Effector memory CD4-positive, alpha-beta T cell (primary cell): ENCODE measurements around the gene SNORC.

Experiments
- DNase-seq, 3 donors: peaks; one replicate each; pipeline ENCODE4 v3.0.0-alpha.2; 2020
- H3K27ac ChIP-seq: 2 replicates; pipeline ENCODE4 v1.7.0; 2013; ENCODE audit warnings: mild to moderate bottlenecking, low read length, moderate library complexity; ENCODE audit not compliant: insufficient read depth, poor library complexity, severe bottlenecking
- H3K27me3 ChIP-seq: replicated peaks from 2 replicates; pipeline ENCODE4 v1.7.0; 2013; ENCODE audit warnings: mild to moderate bottlenecking, low read length; ENCODE audit not compliant: insufficient read depth, control insufficient read depth, poor library complexity, severe bottlenecking
- H3K36me3 ChIP-seq: 2 replicates; pipeline ENCODE4 v1.7.0; 2013; ENCODE audit warnings: mild to moderate bottlenecking, low read length, moderate library complexity; ENCODE audit not compliant: control insufficient read depth, insufficient read depth
- H3K4me1 ChIP-seq: 2 replicates; pipeline ENCODE4 v1.7.0; 2013; ENCODE audit warnings: low read length, mild to moderate bottlenecking; ENCODE audit not compliant: control insufficient read depth, insufficient read depth, poor library complexity, severe bottlenecking
- H3K4me3 ChIP-seq: 2 replicates; pipeline ENCODE4 v1.7.0; 2013; ENCODE audit warnings: low read length, low read depth, mild to moderate bottlenecking; ENCODE audit not compliant: insufficient read depth, poor library complexity, severe bottlenecking
- H3K9me3 ChIP-seq: 2 replicates; pipeline ENCODE4 v1.7.0; 2013; ENCODE audit warnings: mild to moderate bottlenecking, low read length, moderate library complexity; ENCODE audit not compliant: control insufficient read depth
- total RNA-seq, 3 donors: gene quantifications; one replicate each; lab custom pipeline; 2026; lab: John Stamatoyannopoulos, UW

The SNORC gene
- total RNA-seq: 0.39 to 0.61 (median 0.52) reads per million in 3 donors

DNA sequence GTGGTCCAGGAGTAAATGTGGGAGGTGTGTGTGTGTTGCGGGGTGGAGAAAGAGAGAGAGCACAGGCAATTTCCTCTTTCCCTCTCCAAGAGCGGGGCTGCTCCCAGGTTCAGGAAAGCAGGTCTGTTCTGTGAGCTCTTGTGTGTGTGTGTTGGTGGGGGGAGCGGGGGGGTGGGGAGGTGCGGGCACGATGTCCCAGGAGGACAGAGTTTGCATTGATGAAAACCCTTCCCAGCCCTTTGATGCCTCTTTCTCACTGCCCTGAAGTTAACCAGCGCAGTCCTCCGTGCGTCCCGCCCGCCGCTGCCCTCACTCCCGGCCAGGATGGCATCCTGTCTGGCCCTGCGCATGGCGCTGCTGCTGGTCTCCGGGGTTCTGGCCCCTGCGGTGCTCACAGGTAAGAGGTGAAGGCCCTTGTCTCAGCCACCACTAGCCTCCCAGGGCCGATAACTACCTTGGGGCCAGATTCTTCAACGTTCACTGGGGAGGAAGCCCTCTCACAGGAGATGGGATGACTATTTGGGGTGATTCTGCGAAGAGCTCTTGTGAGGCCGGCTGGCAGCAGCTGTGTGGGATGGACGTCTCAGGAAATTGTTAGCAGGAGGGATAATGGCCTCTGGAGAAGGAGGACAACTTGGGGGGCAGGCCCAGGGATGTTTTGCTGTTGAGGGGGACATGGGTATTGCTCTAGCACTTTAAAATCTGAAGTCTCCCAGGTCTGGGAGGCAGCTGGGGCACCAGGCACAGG is at the start of gene SNORC:
Gene SNORC (plus strand): TSS at position 247 of the 748 bp plus-strand sequence. CDS start 78 bp downstream, at position 325.
- H3K4me3 ChIP-seq: no peak within 1 kb of the TSS
- DNase-seq: no peak
- H3K36me3 ChIP-seq: no peaks in the 10 kb centered on the region

GRCh38 chr2:232829988-232830387 is 40.1 kb upstream of the SNORC start:
- Histone ChIP-seq H3K9me3 (no peaks in the 10 kb centered on the region), H3K4me1 (no peaks in the 10 kb centered on the region), H3K27ac (no peak overlapping the region), H3K36me3 (peaks cover 40% of the 10 kb centered on the region), H3K27me3 (no peaks in the 10 kb centered on the region), H3K4me3 (no peak overlapping the region)
- DNase-seq: no peak

More for the DNA sequence above, at the start of gene SNORC:
- Histone ChIP-seq H3K4me1 (no peaks in the 10 kb centered on the region), H3K27ac (no peak within 1 kb of the TSS), H3K9me3 (no peaks in the 10 kb centered on the region), H3K27me3 (peaks cover 6% of the 10 kb centered on the region)

DNA sequence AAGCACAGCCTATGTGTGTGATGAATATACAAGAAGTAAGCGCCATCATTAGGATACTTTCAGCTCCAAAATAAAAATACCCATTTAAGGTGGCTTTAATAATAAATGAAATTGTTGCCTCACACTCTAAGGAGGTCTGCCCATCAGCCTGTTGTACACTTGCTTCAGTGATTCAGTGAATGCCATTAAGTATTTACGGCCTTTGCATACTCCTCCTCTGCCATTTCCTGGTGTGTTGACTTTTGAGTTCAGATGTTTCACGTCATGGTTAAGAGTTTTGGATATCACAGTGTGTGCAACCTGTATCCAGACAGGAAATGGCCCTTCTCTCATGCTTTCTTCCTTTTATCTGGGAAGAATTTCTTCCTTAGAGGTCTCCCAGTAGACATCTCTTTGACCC is 38.6 kb upstream of the SNORC start:
- no peak for DNase-seq
- Histone ChIP-seq H3K36me3 (peaks cover 44% of the 10 kb centered on the region), H3K27me3 (no peaks in the 10 kb centered on the region), H3K4me1 (no peaks in the 10 kb centered on the region), H3K9me3 (no peaks in the 10 kb centered on the region), H3K4me3 (no peak overlapping the region), H3K27ac (no peak overlapping the region)

GRCh38 chr2:232833830-232834229 is 36.2 kb upstream of the SNORC start:
- Histone ChIP-seq H3K36me3 (peaks cover 44% of the 10 kb centered on the region), H3K27me3 (no peaks in the 10 kb centered on the region), H3K9me3 (no peaks in the 10 kb centered on the region), H3K27ac (no peak overlapping the region), H3K4me3 (no peak overlapping the region), H3K4me1 (peaks cover 14% of the 10 kb centered on the region)
- no peak for DNase-seq

DNA sequence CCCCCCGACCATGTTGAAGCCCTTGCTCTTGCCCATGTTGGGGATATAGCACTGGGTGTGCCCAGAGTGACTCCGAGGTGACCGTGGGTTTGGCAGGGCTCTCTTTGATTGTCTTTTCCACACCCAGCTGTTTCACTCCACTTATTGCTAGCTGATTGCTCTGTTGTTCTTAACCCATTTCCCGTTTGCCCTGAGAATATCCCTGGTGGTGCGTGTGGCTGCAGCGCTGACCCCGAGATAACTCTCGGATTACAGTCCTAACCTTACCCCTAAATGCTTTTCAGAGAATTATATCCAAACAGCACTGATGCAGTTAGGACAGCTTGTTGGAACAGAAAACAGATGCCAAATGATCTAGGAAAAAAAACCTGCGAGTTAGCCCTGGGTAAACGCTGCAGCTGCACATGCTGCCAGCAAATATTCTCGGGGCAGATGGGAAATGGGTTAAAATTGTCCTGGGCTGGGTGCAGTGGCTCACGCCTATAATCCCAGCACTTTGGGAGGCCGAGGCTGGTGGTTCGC is 34.3 kb upstream of the SNORC start:
- Histone ChIP-seq H3K27me3 (no peaks in the 10 kb centered on the region), H3K27ac (no peak overlapping the region), H3K9me3 (no peaks in the 10 kb centered on the region), H3K4me1 (peaks cover 18% of the 10 kb centered on the region), H3K36me3 (peaks cover 51% of the 10 kb centered on the region), H3K4me3 (no peak overlapping the region)
- DNase-seq: no peak

- H3K9me3 ChIP-seq: no peaks in the 10 kb centered on the region
- peaks cover 18% of the 10 kb centered on the region for H3K4me1 ChIP-seq
- no peak overlapping the region for H3K27ac ChIP-seq
- DNase-seq: no peak
- H3K4me3 ChIP-seq: no peak overlapping the region
- H3K36me3 ChIP-seq: peaks cover 52% of the 10 kb centered on the region
- H3K27me3 ChIP-seq: no peaks in the 10 kb centered on the region
Measured at GRCh38 chr2:232836934-232837333, 33.1 kb upstream of the SNORC start.

DNA sequence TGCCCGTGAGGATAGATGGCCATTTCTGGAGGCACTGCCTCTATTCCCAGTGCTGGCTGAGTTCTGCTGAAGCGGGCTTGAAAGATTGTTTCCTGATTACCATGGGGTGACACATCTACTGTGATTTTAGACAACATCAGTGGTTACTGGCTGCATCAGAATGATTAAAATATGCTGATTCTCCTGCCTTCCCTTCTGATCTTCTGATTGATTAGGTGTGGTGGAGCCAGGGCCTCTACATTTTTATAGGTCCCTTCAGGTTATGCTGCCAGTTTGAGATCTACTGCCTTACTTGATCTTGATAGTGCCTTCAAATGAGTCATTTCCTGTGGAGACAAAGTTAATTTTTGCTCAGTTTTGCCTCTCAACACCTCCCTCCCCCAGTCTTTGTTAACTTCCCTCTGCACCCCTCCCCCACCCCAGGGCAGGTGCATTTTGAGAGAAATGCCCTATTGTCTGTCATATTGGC is 31.6 kb upstream of the SNORC start:
- no peak overlapping the region for H3K4me3 ChIP-seq
- H3K9me3 ChIP-seq: no peaks in the 10 kb centered on the region
- H3K27me3 ChIP-seq: no peaks in the 10 kb centered on the region
- H3K36me3 ChIP-seq: peaks cover 49% of the 10 kb centered on the region
- DNase-seq: peak; percentile 27 to 52 (median 39)
- H3K27ac ChIP-seq: no peak overlapping the region
- peaks cover 18% of the 10 kb centered on the region for H3K4me1 ChIP-seq

DNA sequence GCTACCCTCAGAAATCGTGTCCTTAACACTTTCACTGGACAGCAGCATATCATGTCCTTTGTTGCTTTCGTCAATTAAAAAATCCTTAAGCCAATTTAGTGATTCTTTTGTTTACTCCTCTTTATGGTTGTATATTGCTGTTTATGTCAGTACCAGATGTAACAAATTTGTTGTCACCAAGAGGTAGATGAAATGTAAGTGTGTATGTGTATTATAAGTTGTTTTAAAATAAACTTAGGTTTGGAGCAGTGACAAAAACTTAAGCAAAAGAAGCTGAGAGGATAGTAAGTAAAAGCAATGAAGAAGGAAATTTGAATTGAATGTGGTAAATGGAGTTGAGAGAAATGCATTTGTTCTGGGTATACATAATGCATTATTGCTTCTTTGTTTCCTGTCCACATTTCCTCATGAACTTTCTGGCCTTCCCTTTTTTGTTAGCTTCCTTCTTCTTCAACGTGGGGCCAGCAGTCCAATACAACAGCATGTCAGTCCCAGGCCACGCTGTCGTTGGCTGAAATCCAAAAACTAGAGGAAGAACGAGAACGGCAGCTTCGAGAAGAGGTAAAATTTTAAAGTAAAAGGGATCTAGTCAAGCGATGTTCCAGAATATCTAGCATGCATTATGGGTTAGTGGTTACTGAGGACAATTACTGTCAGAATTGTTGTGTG is 30.5 kb upstream of the SNORC start:
- peak overlapping the region; percentile 12 for H3K27ac ChIP-seq
- no peak overlapping the region for H3K4me3 ChIP-seq
- no peaks in the 10 kb centered on the region for H3K27me3 ChIP-seq
- H3K4me1 ChIP-seq: peaks cover 18% of the 10 kb centered on the region
- H3K9me3 ChIP-seq: no peaks in the 10 kb centered on the region
- no peak for DNase-seq
- H3K36me3 ChIP-seq: peaks cover 49% of the 10 kb centered on the region

GRCh38 chr2:232842689-232843088 is 27.4 kb upstream of the SNORC start:
- Histone ChIP-seq H3K27me3 (no peaks in the 10 kb centered on the region), H3K4me1 (peaks cover 15% of the 10 kb centered on the region), H3K4me3 (no peak overlapping the region), H3K36me3 (peaks cover 69% of the 10 kb centered on the region), H3K27ac (no peak overlapping the region), H3K9me3 (no peaks in the 10 kb centered on the region)
- no peak for DNase-seq

DNA sequence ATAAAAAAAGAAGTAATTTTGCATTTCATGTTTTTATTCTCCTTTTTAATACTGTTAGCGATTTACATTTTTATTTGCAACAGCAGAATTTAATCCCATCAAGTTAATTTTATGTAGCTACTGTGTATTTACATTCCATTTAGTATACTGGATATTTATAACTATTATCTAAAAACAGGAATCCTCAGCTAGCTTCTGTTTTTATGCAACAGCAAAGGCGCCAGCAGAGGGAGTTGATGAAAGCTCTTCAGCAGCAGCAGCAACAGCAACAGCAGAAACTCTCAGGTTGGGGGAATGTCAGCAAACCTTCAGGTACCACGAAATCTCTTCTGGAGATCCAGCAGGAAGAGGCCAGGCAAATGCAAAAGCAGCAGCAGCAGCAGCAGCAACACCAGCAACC is 26.2 kb upstream of the SNORC start:
- H3K36me3 ChIP-seq: peaks cover 80% of the 10 kb centered on the region

More for the DNA sequence above, 26.2 kb upstream of the SNORC start:
- Histone ChIP-seq H3K27me3 (no peaks in the 10 kb centered on the region), H3K4me1 (peaks cover 4% of the 10 kb centered on the region), H3K27ac (no peak overlapping the region), H3K9me3 (no peaks in the 10 kb centered on the region), H3K4me3 (no peak overlapping the region)
- DNase-seq: no peak
